Sigmoid colon (tissue), 7 donors: ENCODE data around the gene GADD45GIP1. TPM values are rescaled to one million over a fixed set of nuclear protein-coding genes. Genes with fewer than 3 reads are reported as not detected.
"Not testable (repeated sequence)": the region's sequence is repeated elsewhere in the genome, so short reads cannot be mapped to it uniquely, and the experiment has no call there.

Experiments
- DNase-seq: peaks from one replicate; pipeline ENCODE4 v3.0.0-alpha.2; 2019
- H3K27ac ChIP-seq, 4 donors: fragments of 200-600 bp; sonication (generic); one replicate each; pipeline ENCODE4 v1.5.1; 2016 to 2019; ENCODE audit warnings: mild to moderate bottlenecking in 1 of 4
- H3K27me3 ChIP-seq, 3 donors: fragments of 200-600 bp; sonication (generic); one replicate each; pipeline ENCODE4 v1.5.1; 2019; ENCODE audit warnings: mild to moderate bottlenecking in 1 of 3
- H3K36me3 ChIP-seq, 4 donors: fragments of 200-600 bp; sonication (generic); one replicate each; pipeline ENCODE4 v1.5.1; 2016 to 2019
- H3K4me1 ChIP-seq, 4 donors: fragments of 200-600 bp; sonication (generic); one replicate each; pipeline ENCODE4 v1.5.1; 2017 to 2019
- H3K4me3 ChIP-seq, 4 donors: fragments of 200-600 bp; sonication (generic); one replicate each; pipeline ENCODE4 v1.5.1; 2017 to 2019; ENCODE audit warnings: mild to moderate bottlenecking in 2 of 4, moderate library complexity in 1 of 4
- H3K9me3 ChIP-seq, 4 donors: fragments of 200-600 bp in 3 of 4; sonication (generic) in 3 of 4; one replicate each; pipeline versions ENCODE4 v1.5.1 to v1.6.1; 2013 to 2019
- CTCF ChIP-seq, 4 experiments: fragments of 450-650 bp in 3 of 4; fragments of 200-600 bp in 1 of 4; IDR thresholded peaks; one replicate each; pipeline ENCODE4 v1.5.1; 2016 to 2019; ENCODE audit warnings: antibody characterized with exemption in 4 of 4, mild to moderate bottlenecking in 3 of 4, moderate library complexity in 2 of 4
- EP300 ChIP-seq, 4 donors: sonication (generic); formaldehyde crosslinking; IDR thresholded peaks; one replicate each; pipeline ENCODE4 v1.6.1; 2017; ENCODE audit warnings: antibody characterized with exemption in 4 of 4
- POLR2A ChIP-seq, 2 donors: fragments of 450-650 bp; IDR thresholded peaks; one replicate each; pipeline ENCODE4 v1.6.1; 2016; ENCODE audit warnings: antibody characterized with exemption in 2 of 2, mild to moderate bottlenecking in 2 of 2, moderate library complexity in 2 of 2
- POLR2AphosphoS5 ChIP-seq, 4 donors: sonication (generic); formaldehyde crosslinking; IDR thresholded peaks; one replicate each; pipeline ENCODE4 v1.6.1; 2017; ENCODE audit warnings: antibody characterized with exemption in 4 of 4
- WGBS, 2 donors: extraction: QIAGEN DNeasy Blood & Tissue Kit; methylation state at CpG; one replicate each; pipeline ENCODE4 v1.1.7; 2013; 5-methylcytosine and 5-hydroxymethylcytosine counted together
- intact Hi-C: fragments of 100-400 bp; cut with DNase I; formaldehyde crosslinking; loops from one replicate; pipeline ENCODE4 v1.15.1; 2023
- polyA plus RNA-seq, 3 donors: library from polyadenylated mRNA; stranded (reverse); fragments of 200-250 nt; gene quantifications; one replicate each; pipeline ENCODE4 v1.2.3, GENCODE V29; 2013
- total RNA-seq, 4 donors: library from RNA; depleted of rRNA; stranded (reverse); fragments of >200 nt; gene quantifications; one replicate each; pipeline ENCODE4 v1.1.0, GENCODE V29; 2016
- donor health status: healthy with polysubstance abuse.
- donor health status: Bipolar disorder and iron deficiency.
- donor health status: healthy.

GADD45GIP1 gene
- total and polyA plus RNA-seq, 7 donors = 23.6 to 65.8 (median 36.0) TPM

GRCh38 chr19:12967907-12968306, 10.9 kb upstream of the GADD45GIP1 start:
- intact Hi-C loops = no loop called here
- WGBS, 2 donors = 95 to 98% methylated on average over 5 of the region's 5 CpGs
- no peaks in the 10 kb centered on the region for H3K27me3 ChIP-seq

GRCh38 chr19:12965812-12966135, 8.8 kb upstream of the GADD45GIP1 start:
- H3K9me3 ChIP-seq = no peaks in the 10 kb centered on the region
- WGBS, 2 donors = 24 to 50% methylated on average over 8 of the region's 8 CpGs
- no peak for DNase-seq
- peak overlapping the region in 3 of 4 donors; percentile 40 to 56 (median 54) for H3K4me3 ChIP-seq
- peaks cover 0 to 20% (median 12%) of the 10 kb centered on the region in 4 donors for H3K4me1 ChIP-seq
- TF ChIP-seq EP300 (IDR thresholded peaks at IDR 0.05) (no peak), CTCF (IDR thresholded peaks at IDR 0.05) (no peak), POLR2AphosphoS5 (IDR thresholded peaks at IDR 0.05) (no peak), POLR2A (IDR thresholded peaks at IDR 0.05) (no peak)
- H3K36me3 ChIP-seq = no peaks in the 10 kb centered on the region
- H3K27me3 ChIP-seq = no peaks in the 10 kb centered on the region
- peak overlapping the region; percentile 69 to 82 (median 73) for H3K27ac ChIP-seq
- intact Hi-C loops = loop anchor here (1.0 kb wide), 1 partner anchor 80 kb away; no protein-coding TSS in a partner anchor

More at GRCh38 chr19:12967907-12968306, 10.9 kb upstream of the GADD45GIP1 start:
- peaks cover 0 to 20% (median 12%) of the 10 kb centered on the region in 4 donors for H3K4me1 ChIP-seq
- no peaks in the 10 kb centered on the region for H3K9me3 ChIP-seq
- no peak for DNase-seq
- no peaks in the 10 kb centered on the region for H3K36me3 ChIP-seq
- no peak overlapping the region for H3K4me3 ChIP-seq
- TF ChIP-seq EP300 (IDR thresholded peaks at IDR 0.05) = no peak
- TF ChIP-seq CTCF (IDR thresholded peaks at IDR 0.05) = no peak
- TF ChIP-seq POLR2A (IDR thresholded peaks at IDR 0.05) = no peak
- TF ChIP-seq POLR2AphosphoS5 (IDR thresholded peaks at IDR 0.05) = no peak
- H3K27ac ChIP-seq = peak overlapping the region in 1 of 4 donors; percentile 86

GRCh38 chr19:12965017-12965811, 8.2 kb upstream of the GADD45GIP1 start:
- Histone ChIP-seq H3K27me3 (no peaks in the 10 kb centered on the region), H3K27ac (peak overlapping the region; percentile 69 to 82 (median 73)), H3K9me3 (no peaks in the 10 kb centered on the region), H3K4me1 (peaks cover 0 to 17% (median 11%) of the 10 kb centered on the region in 4 donors), H3K36me3 (no peaks in the 10 kb centered on the region), H3K4me3 (peak overlapping the region; percentile 32 to 56 (median 47))
- TF ChIP-seq POLR2AphosphoS5 (IDR thresholded peaks at IDR 0.05) = peak in 1 of 4 donors; percentile 32
- no peak for TF ChIP-seq EP300 (IDR thresholded peaks at IDR 0.05)
- no peak for TF ChIP-seq POLR2A (IDR thresholded peaks at IDR 0.05)
- TF ChIP-seq CTCF (IDR thresholded peaks at IDR 0.05) = peak; percentile 89 to 96 (median 96)
- peak; percentile 88 for DNase-seq
- intact Hi-C loops = loop anchor here (1.0 kb wide), 1 partner anchor 80 kb away; no protein-coding TSS in a partner anchor
- WGBS, 2 donors = 0% methylated on average over 34 of the region's 34 CpGs

DNA sequence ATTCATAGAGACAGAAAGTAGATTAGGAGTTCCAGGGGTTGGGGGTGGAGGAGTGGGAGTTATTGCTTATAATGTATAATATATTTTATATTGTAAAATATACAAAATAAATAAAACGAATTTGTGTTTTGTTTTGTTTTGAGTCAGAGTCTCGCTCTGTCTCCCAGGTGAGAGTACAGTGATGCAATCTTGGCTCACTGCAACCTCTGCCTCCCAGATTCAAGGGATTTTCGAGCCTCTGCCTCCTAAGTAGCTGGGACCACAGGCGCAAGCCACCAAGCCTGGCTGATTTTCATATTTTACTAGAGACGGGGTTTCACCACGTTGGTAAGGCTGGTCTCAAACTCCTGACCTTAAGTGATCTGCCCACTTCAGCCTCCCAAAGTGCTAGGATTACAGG, 2.5 kb upstream of the GADD45GIP1 start:
- TF ChIP-seq EP300 (IDR thresholded peaks at IDR 0.05) (no peak), CTCF (IDR thresholded peaks at IDR 0.05) (no peak), POLR2AphosphoS5 (IDR thresholded peaks at IDR 0.05) (no peak)
- Histone ChIP-seq H3K4me1 (peaks cover 0 to 24% (median 19%) of the 10 kb centered on the region in 4 donors), H3K4me3 (no peak overlapping the region), H3K36me3 (peaks cover 0 to 3% (median under 1%) of the 10 kb centered on the region in 4 donors), H3K27ac (no peak overlapping the region), H3K9me3 (no peaks in the 10 kb centered on the region), H3K27me3 (no peaks in the 10 kb centered on the region)
- WGBS, 2 donors = 58 to 69% methylated on average over 6 of the region's 6 CpGs
- intact Hi-C loops = no loop called here
- DNase-seq = no peak

DNA sequence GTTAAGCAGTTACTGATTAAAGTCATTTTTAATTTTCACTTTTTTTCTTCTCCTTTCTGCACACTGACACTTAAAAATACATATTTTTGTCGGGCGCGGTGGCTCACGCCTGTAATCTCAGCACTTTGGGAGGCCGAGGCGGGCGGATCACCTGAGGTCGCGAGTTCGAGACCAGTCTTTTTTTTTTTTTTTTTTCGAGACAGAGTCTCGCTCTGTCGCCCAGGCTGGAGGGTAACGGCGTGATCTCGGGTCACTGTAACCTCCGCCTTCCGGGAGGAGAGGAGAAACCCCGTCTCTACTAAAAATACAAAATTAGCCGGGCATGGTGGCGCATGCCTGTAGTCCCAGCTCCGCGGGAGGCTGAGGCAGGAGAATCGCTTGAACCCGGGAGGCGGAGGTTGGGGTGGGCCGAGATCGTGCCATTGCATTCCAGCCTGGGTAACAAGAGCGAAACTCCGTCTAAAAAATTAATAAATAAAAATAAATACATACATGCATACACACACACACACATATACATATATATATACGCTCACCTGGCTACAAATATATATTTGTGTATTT, 448 bp upstream of the GADD45GIP1 start:
- H3K9me3 ChIP-seq, intact Hi-C loops, H3K27me3 ChIP-seq, DNase-seq: not testable (repeated sequence)
- peaks cover 3 to 23% (median 15%) of the 10 kb centered on the region in 4 donors for H3K36me3 ChIP-seq
- peaks cover 0 to 41% (median 28%) of the 10 kb centered on the region in 4 donors for H3K4me1 ChIP-seq
- peak overlapping the region; percentile 91 to 94 (median 92) for H3K27ac ChIP-seq
- peak overlapping the region; percentile 73 to 96 (median 91) for H3K4me3 ChIP-seq
- WGBS, 2 donors = 15 to 24% methylated on average over 31 of the region's 31 CpGs
